WI38 (cell line): ENCODE results near the gene XRCC5.

Experiments
- H3K4me3 ChIP-seq: 2 replicates; pipeline ENCODE4 v1.5.1; 2011; ENCODE audit warnings: low read depth, mild to moderate bottlenecking, control low read depth, low read length
- CTCF ChIP-seq: IDR thresholded peaks from 2 replicates; pipeline ENCODE4 v1.5.1; 2012; ENCODE audit warnings: low read depth, mild to moderate bottlenecking, control low read depth, low read length

XRCC5 gene

GRCh38 chr2:216229277-216229914, 120.2 kb downstream of the XRCC5 start:
- no peak for TF ChIP-seq CTCF
- no peak overlapping the region for H3K4me3 ChIP-seq

GRCh38 chr2:216231867-216232266, 122.7 kb downstream of the XRCC5 start:
- TF ChIP-seq CTCF: no peak
- no peak overlapping the region for H3K4me3 ChIP-seq

GRCh38 chr2:216232721-216233120, 123.6 kb downstream of the XRCC5 start:
- TF ChIP-seq CTCF: no peak
- H3K4me3 ChIP-seq: no peak overlapping the region

- no peak overlapping the region for H3K4me3 ChIP-seq
- TF ChIP-seq CTCF: no peak
Observed at GRCh38 chr2:216233281-216233995, 124.3 kb downstream of the XRCC5 start.

GRCh38 chr2:216234106-216234505, 125.0 kb downstream of the XRCC5 start:
- H3K4me3 ChIP-seq: no peak overlapping the region
- TF ChIP-seq CTCF: no peak

- no peak for TF ChIP-seq CTCF
Observed at GRCh38 chr2:216235462-216235861, 126.3 kb downstream of the XRCC5 start.

GRCh38 chr2:216235896-216236295, 126.7 kb downstream of the XRCC5 start:
- H3K4me3 ChIP-seq: no peak overlapping the region
- TF ChIP-seq CTCF: no peak

More at GRCh38 chr2:216235462-216235861, 126.3 kb downstream of the XRCC5 start:
- H3K4me3 ChIP-seq: no peak overlapping the region
